Hepatocyte (in vitro differentiated cells): ENCODE results near the gene KIF3B. TPM values are rescaled to one million over a fixed set of nuclear protein-coding genes. Genes with fewer than 3 reads are reported as not detected.

Experiments
- DNase-seq: peaks from one replicate; pipeline ENCODE4 v3.0.0-alpha.2; 2016; ENCODE audit warnings: low spot score
- H2AFZ ChIP-seq: fragments of 200-600 bp; sonication (generic); 2 replicates; pipeline ENCODE4 v1.6.0; 2016; ENCODE audit warnings: antibody characterized with exemption, mild to moderate bottlenecking
- H3K27ac ChIP-seq: fragments of 200-600 bp; sonication (generic); 2 replicates; pipeline ENCODE4 v1.5.1; 2016; ENCODE audit warnings: mild to moderate bottlenecking
- H3K27me3 ChIP-seq: fragments of 200-600 bp; sonication (generic); 2 replicates; pipeline ENCODE4 v1.6.1; 2016
- H3K36me3 ChIP-seq: fragments of 200-600 bp; sonication (generic); replicated peaks from 2 replicates; pipeline ENCODE4 v1.5.1; 2016; ENCODE audit warnings: low read depth; ENCODE audit not compliant: insufficient read depth
- H3K4me1 ChIP-seq: fragments of 200-600 bp; sonication (generic); 2 replicates; pipeline ENCODE4 v1.5.1; 2016; ENCODE audit warnings: mild to moderate bottlenecking, moderate library complexity; ENCODE audit not compliant: insufficient read depth
- H3K4me2 ChIP-seq: fragments of 200-600 bp; sonication (generic); 2 replicates; pipeline ENCODE4 v1.6.0; 2016
- H3K4me3 ChIP-seq: fragments of 200-600 bp; sonication (generic); 2 replicates; pipeline ENCODE4 v1.5.1; 2016; ENCODE audit warnings: mild to moderate bottlenecking
- H3K79me2 ChIP-seq: fragments of 200-600 bp; sonication (generic); 2 replicates; pipeline ENCODE4 v1.6.0; 2017; ENCODE audit warnings: mild to moderate bottlenecking
- H3K9me2 ChIP-seq: fragments of 200-600 bp; sonication (generic); replicated peaks from 2 replicates; pipeline ENCODE4 v1.6.0; 2017; ENCODE audit warnings: mild to moderate bottlenecking; ENCODE audit not compliant: insufficient read depth
- H3K9me3 ChIP-seq: fragments of 200-600 bp; sonication (generic); 2 replicates; pipeline ENCODE4 v1.5.1; 2016; ENCODE audit warnings: low read depth, mild to moderate bottlenecking
- H4K20me1 ChIP-seq: fragments of 200-600 bp; sonication (generic); 2 replicates; pipeline ENCODE4 v1.6.0; 2016; ENCODE audit warnings: mild to moderate bottlenecking; ENCODE audit not compliant: insufficient read depth, poor library complexity, severe bottlenecking
- EZH2 ChIP-seq: fragments of 200-600 bp; sonication (generic); IDR thresholded peaks from 2 replicates; pipeline ENCODE4 v1.6.1; 2016; ENCODE audit warnings: antibody characterized with exemption, mild to moderate bottlenecking, borderline replicate concordance
- EZH2phosphoT487 ChIP-seq: fragments of 200-600 bp; sonication (generic); IDR thresholded peaks from one replicate; pipeline ENCODE4 v1.6.1; 2018; ENCODE audit warnings: antibody characterized with exemption, mild to moderate bottlenecking, low read depth, moderate library complexity; ENCODE audit not compliant: unreplicated experiment, severe bottlenecking
- WGBS: methylation state at CpG from one replicate; pipeline ENCODE4 v1.1.6; 2016; ENCODE audit warnings: low lambda C conversion rate; ENCODE audit errors: missing lambda C conversion rate; 5-methylcytosine and 5-hydroxymethylcytosine counted together
- polyA plus RNA-seq: library from polyadenylated mRNA; unstranded; fragments of >200 nt; fragmentation: Nextera tagmentation; extraction: Ambion mirVana; gene quantifications from 2 replicates; pipeline ENCODE4 v1.2.1, GENCODE V29; 2016
- total RNA-seq: library from RNA; depleted of rRNA; stranded (reverse); fragments of >200 nt; gene quantifications from 2 replicates; pipeline ENCODE4 v1.2.3, GENCODE V29; 2014
- TF ChIP-seq, protein P1 (sequence below): fragments of 200-600 bp; sonication (generic); IDR thresholded peaks from 2 replicates; pipeline ENCODE4 v1.5.1; 2016; ENCODE audit warnings: antibody characterized with exemption, mild to moderate bottlenecking; ENCODE audit not compliant: poor library complexity

The KIF3B gene
- total and polyA plus RNA-seq, 2 experiments from 2014 or later, result 11.7 to 32.0 TPM

DNA sequence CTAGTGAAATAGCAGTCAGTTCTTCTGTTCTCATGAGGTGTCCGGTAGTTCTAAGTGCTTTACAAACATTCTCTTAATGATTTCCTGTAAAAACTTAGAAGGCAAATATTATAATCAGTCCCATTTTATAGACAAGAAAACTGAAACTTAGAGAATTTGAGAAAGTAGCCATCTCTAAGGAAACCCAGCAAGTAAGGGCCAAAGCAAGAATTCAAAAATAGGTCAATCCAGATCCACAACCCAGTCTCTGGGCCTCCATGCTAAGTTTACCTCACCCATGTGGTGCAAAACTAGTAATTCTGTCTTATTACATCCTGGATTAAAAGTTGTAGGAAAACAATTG lies 53.1 kb downstream of the KIF3B start:
- Histone ChIP-seq H3K36me3 (no peaks in the 10 kb centered on the region), H3K9me2 (no peaks in the 10 kb centered on the region), H3K27me3 (no peaks in the 10 kb centered on the region), H4K20me1 (no peaks in the 10 kb centered on the region), H3K4me1 (peaks cover 28% of the 10 kb centered on the region), H3K27ac (peak overlapping the region; percentile 15), H3K9me3 (no peaks in the 10 kb centered on the region), H3K79me2 (no peaks in the 10 kb centered on the region), H3K4me2 (no peak overlapping the region), H3K4me3 (no peak overlapping the region), H2AFZ (no peak overlapping the region)
- WGBS, result 74% methylated on average over 1 of the region's 1 CpG
- no peak for DNase-seq
- no peak for TF ChIP-seq EZH2

DNA sequence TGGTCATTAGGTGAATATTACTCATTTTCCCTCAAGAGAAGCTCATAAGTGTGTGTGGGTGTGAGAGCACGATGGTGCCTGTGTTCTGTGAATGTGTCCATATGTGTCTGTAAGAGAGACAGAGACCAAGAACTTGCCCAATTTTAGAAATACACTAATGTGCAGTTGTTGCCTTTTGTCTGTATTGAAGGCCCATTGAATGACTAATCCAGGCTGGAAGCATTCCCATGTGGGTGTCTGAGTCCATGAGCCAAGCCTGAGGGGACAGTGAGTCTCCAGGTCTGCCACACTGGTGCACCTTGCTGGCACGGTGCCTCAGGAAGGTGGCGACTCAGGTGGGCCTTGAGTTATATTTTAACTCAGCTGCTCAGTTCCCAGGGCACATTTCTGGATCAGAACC lies 55.2 kb downstream of the KIF3B start:
- H3K79me2 ChIP-seq, result no peaks in the 10 kb centered on the region
- H3K4me3 ChIP-seq, result no peak overlapping the region
- H3K27me3 ChIP-seq, result no peaks in the 10 kb centered on the region
- WGBS, result 96% methylated on average over 3 of the region's 3 CpGs
- no peak overlapping the region for H2AFZ ChIP-seq
- peak overlapping the region; percentile 32 for H3K27ac ChIP-seq
- DNase-seq, result no peak
- H3K4me1 ChIP-seq, result peaks cover 13% of the 10 kb centered on the region
- H3K9me3 ChIP-seq, result no peaks in the 10 kb centered on the region
- H3K4me2 ChIP-seq, result no peak overlapping the region
- H3K9me2 ChIP-seq, result no peaks in the 10 kb centered on the region
- no peaks in the 10 kb centered on the region for H3K36me3 ChIP-seq
- no peaks in the 10 kb centered on the region for H4K20me1 ChIP-seq
- TF ChIP-seq, protein P1, sequence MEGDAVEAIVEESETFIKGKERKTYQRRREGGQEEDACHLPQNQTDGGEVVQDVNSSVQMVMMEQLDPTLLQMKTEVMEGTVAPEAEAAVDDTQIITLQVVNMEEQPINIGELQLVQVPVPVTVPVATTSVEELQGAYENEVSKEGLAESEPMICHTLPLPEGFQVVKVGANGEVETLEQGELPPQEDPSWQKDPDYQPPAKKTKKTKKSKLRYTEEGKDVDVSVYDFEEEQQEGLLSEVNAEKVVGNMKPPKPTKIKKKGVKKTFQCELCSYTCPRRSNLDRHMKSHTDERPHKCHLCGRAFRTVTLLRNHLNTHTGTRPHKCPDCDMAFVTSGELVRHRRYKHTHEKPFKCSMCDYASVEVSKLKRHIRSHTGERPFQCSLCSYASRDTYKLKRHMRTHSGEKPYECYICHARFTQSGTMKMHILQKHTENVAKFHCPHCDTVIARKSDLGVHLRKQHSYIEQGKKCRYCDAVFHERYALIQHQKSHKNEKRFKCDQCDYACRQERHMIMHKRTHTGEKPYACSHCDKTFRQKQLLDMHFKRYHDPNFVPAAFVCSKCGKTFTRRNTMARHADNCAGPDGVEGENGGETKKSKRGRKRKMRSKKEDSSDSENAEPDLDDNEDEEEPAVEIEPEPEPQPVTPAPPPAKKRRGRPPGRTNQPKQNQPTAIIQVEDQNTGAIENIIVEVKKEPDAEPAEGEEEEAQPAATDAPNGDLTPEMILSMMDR, result no peak
- TF ChIP-seq EZH2phosphoT487 (no peak), EZH2 (no peak)

DNA sequence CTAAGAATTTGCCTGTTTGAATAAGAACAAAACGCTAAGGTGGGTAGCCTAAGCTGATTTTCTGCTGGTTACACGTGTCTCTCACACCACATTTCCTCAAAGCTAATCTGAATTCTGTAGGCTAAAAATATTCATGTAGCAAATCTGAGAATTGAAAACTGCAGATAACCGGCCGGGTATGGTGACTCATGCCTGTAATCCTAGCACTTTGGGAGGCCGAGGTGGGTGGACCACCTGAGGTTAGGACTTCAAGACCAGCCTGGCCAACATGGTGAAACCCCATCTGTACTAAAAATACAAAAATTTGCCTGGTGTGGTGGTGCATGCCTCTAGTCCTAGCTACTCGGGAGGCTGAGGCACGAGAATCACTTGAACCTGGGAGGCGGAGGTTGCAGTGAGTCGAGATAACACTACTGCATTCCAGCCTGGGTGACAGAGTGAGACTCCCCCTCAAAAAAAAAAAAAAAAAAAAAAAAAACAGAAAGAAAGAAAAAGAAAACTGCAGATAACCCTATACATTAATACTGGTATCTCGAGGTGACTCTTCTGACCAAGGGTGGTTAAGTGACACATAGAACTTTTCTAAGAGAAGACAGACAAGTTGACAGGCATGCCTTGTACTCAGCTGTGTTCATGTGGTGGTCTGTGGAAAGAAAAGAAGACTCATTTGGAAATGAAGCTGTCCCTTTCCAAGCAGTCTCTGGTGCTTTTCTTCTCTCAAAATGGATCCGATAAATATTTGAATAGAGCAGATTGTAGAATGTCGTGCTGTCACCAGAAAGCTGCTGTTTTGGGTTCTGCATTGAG lies 55.9 kb downstream of the KIF3B start:
- Histone ChIP-seq H3K4me1 (peaks cover 10% of the 10 kb centered on the region), H2AFZ (no peak overlapping the region), H4K20me1 (no peaks in the 10 kb centered on the region), H3K36me3 (no peaks in the 10 kb centered on the region), H3K27ac (peak overlapping the region; percentile 32), H3K27me3 (no peaks in the 10 kb centered on the region), H3K4me3 (no peak overlapping the region), H3K9me2 (no peaks in the 10 kb centered on the region), H3K9me3 (no peaks in the 10 kb centered on the region), H3K4me2 (no peak overlapping the region), H3K79me2 (no peaks in the 10 kb centered on the region)
- no peak for DNase-seq
- TF ChIP-seq EZH2, result no peak
- TF ChIP-seq, protein P1, result no peak
- no peak for TF ChIP-seq EZH2phosphoT487
- WGBS, result 83% methylated on average over 12 of the region's 12 CpGs

DNA sequence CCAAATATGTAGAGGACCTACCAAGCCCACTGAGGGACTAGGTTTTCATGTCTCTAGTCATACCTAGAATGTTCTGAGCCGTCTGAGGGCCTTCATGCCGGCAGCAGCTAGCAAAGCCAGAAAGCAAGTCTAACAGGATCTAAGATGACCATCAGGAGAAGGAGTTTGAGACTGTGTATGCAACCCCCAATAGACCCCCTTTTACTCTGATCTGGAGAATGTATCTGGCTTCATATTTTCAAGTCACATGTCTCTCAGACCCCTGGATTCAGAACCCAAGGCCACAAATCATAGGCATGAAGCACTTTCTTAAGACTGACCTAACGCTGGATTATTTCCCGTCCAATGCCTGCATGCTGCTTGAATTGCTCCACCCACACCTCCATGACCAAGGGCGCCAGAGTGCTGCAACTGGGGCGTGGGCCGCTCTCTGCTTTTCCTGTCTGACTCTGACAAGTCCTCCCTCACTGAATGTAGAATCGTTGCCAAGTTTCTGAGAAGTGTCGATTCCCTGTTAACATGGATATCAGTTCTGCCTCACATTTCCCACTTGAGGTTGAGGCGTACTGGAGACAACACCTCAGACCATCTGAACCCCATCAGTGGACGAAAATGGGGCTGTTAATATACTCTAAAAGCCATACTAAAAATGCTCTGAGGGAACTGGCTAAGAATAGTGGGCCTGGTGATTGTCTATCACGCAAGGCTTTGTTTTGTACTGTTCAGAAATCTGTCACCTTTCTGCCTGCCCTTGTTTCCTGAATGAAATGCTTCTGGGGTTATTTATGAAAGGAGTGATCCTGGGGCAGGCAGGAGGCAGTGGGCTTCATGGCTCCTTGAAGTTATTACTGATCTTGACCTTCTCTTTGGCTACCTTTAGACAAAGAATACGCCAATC lies 56.8 kb downstream of the KIF3B start:
- no peaks in the 10 kb centered on the region for H3K9me2 ChIP-seq
- no peaks in the 10 kb centered on the region for H3K9me3 ChIP-seq
- no peak overlapping the region for H3K4me2 ChIP-seq
- H3K27ac ChIP-seq, result no peak overlapping the region
- no peaks in the 10 kb centered on the region for H3K79me2 ChIP-seq
- no peak overlapping the region for H3K4me3 ChIP-seq
- no peaks in the 10 kb centered on the region for H4K20me1 ChIP-seq
- 85% methylated on average over 13 of the region's 13 CpGs for WGBS
- H3K27me3 ChIP-seq, result no peaks in the 10 kb centered on the region
- peaks cover 10% of the 10 kb centered on the region for H3K4me1 ChIP-seq
- DNase-seq, result no peak
- no peak overlapping the region for H2AFZ ChIP-seq
- TF ChIP-seq EZH2phosphoT487 (no peak), EZH2 (no peak)
- TF ChIP-seq, protein P1, result no peak
- H3K36me3 ChIP-seq, result no peaks in the 10 kb centered on the region
